Measurements from ENCODE around the gene BTG4.

The BTG4 gene

GRCh38 chr11:111490496-111490895 is 21.7 kb downstream of the BTG4 start:
- no peak for DNase-seq (ENCODE audit: low spot score)

GRCh38 chr11:111483431-111483830 is 28.8 kb downstream of the BTG4 start:
- no peak for DNase-seq (ENCODE audit: low spot score)

GRCh38 chr11:111479666-111480065 is 32.5 kb downstream of the BTG4 start:
- DNase-seq (ENCODE audit: low spot score), result no peak

- no peak for DNase-seq (ENCODE audit: low spot score)
Measured at GRCh38 chr11:111477898-111478297, 34.3 kb downstream of the BTG4 start.

GRCh38 chr11:111476956-111477355 is 35.2 kb downstream of the BTG4 start:
- no peak for DNase-seq (ENCODE audit: low spot score)

- DNase-seq (ENCODE audit: low spot score), result no peak
Measured at GRCh38 chr11:111476366-111476765, 35.8 kb downstream of the BTG4 start.

- DNase-seq (ENCODE audit: low spot score), result no peak
Measured at GRCh38 chr11:111474432-111474831, 37.8 kb downstream of the BTG4 start.

GRCh38 chr11:111472228-111472627 is 40.0 kb downstream of the BTG4 start:
- no peak for DNase-seq (ENCODE audit: low spot score)

- no peak for DNase-seq (ENCODE audit: low spot score)
Measured at GRCh38 chr11:111469200-111469599, 43.0 kb downstream of the BTG4 start.

- DNase-seq (ENCODE audit: low spot score), result no peak
Measured at GRCh38 chr11:111466615-111467014, 45.6 kb downstream of the BTG4 start.

GRCh38 chr11:111465400-111465799 is 46.8 kb downstream of the BTG4 start:
- DNase-seq (ENCODE audit: low spot score), result peak; percentile 46

- no peak for DNase-seq (ENCODE audit: low spot score)
Measured at GRCh38 chr11:111463276-111463675, 48.9 kb downstream of the BTG4 start.

- no peak for DNase-seq (ENCODE audit: low spot score)
Measured at GRCh38 chr11:111462329-111462728, 49.9 kb downstream of the BTG4 start.

GRCh38 chr11:111461460-111462235 is 50.5 kb downstream of the BTG4 start:
- DNase-seq (ENCODE audit: low spot score), result no peak

GRCh38 chr11:111460856-111461255 is 51.3 kb downstream of the BTG4 start:
- DNase-seq (ENCODE audit: low spot score), result no peak

- DNase-seq (ENCODE audit: low spot score), result no peak
Measured at GRCh38 chr11:111460340-111460739, 51.8 kb downstream of the BTG4 start.

GRCh38 chr11:111459506-111460270 is 52.5 kb downstream of the BTG4 start:
- no peak for DNase-seq (ENCODE audit: low spot score)

GRCh38 chr11:111457731-111458368 is 54.3 kb downstream of the BTG4 start:
- no peak for DNase-seq (ENCODE audit: low spot score)

GRCh38 chr11:111456859-111457730 is 55.1 kb downstream of the BTG4 start:
- no peak for DNase-seq (ENCODE audit: low spot score)

- no peak for DNase-seq (ENCODE audit: low spot score)
Measured at GRCh38 chr11:111456086-111456858, 55.9 kb downstream of the BTG4 start.

Data from AG08395 (cell line).